K562 (cell line): ENCODE data around the gene WDR1. TPM values are rescaled to one million over a fixed set of nuclear protein-coding genes. Genes with fewer than 3 reads are reported as not detected.

Experiments
- ATAC-seq: fragments of 200-7000 bp; cut with Tn5 transposase; 3 replicates; pipeline ENCODE4 v1.9.1; 2020; ENCODE audit warnings: moderate library complexity
- BruUV-seq: library from RNA; stranded (reverse); fragments of 400-500 nt; replicated peaks from 2 replicates; lab custom pipeline; 2021; lab: Mats Ljungman, UMichigan
- CTCF ChIA-PET: fragments of 300-600 bp; formaldehyde crosslinking; extraction: SDS; loops from one replicate; lab custom pipeline; 2021; ENCODE audit warnings: low intra/inter-chr PET ratio; lab: Yijun Ruan, JAX
- POLR2A ChIA-PET: fragments of 300-600, 350-650 bp; sonication (Branson Sonifier 250); formaldehyde crosslinking; extraction: SDS; loops from one replicate; lab custom pipeline; 2021; ENCODE audit warnings: antibody characterized with exemption, inconsistent platforms; lab: Yijun Ruan, JAX
- DNase-seq, 4 experiments: peaks; one replicate each; pipeline versions ENCODE4 v3.0.0 to v3.0.0-alpha.2; 2011 to 2018; ENCODE audit warnings: low spot score in 3 of 4, mixed read lengths in 3 of 4; ENCODE audit errors: extremely low read depth in 1 of 4
- FAIRE-seq: peaks from 2 replicates; lab custom pipeline; 2011; peaks lifted over from hg19 to GRCh38; lab: Jason Lieb, UNC
- H2AFZ ChIP-seq: 2 replicates; pipeline ENCODE4 v1.6.0; 2011; ENCODE audit warnings: low read depth, low read length, control low read depth, inconsistent platforms
- H3K27ac ChIP-seq: fragments of 200-600 bp; 3 replicates; pipeline ENCODE4 v1.8.0; 2011; ENCODE audit warnings: low read depth, mild to moderate bottlenecking, control low read depth, inconsistent platforms, low read length, moderate library complexity, mixed read lengths; ENCODE audit errors: extremely low read depth
- H3K27me3 ChIP-seq, 2 experiments: fragments of 300-600 bp in 1 of 2; 2 replicates in 1 of 2; 3 replicates in 1 of 2; pipeline versions ENCODE4 v1.6.0 to v1.8.0; 2011; ENCODE audit warnings: inconsistent platforms in 2 of 2, low read length in 2 of 2, mild to moderate bottlenecking in 1 of 2, mixed read lengths in 1 of 2, moderate library complexity in 1 of 2; ENCODE audit not compliant: control insufficient read depth in 2 of 2, insufficient read depth in 2 of 2
- H3K36me3 ChIP-seq: fragments of 300-600 bp; 3 replicates; pipeline ENCODE4 v1.8.0; 2011; ENCODE audit warnings: mild to moderate bottlenecking, low read length, inconsistent platforms; ENCODE audit not compliant: control insufficient read depth, insufficient read depth
- H3K4me1 ChIP-seq, 2 experiments: fragments of 200-600 bp in 1 of 2; replicated peaks in 1 of 2; 2 replicates in 1 of 2; 3 replicates in 1 of 2; pipeline versions ENCODE4 v1.5.1 to v1.8.0; 2011; ENCODE audit warnings: inconsistent platforms in 2 of 2, low read length in 2 of 2, mild to moderate bottlenecking in 1 of 2, mixed read lengths in 1 of 2, moderate library complexity in 1 of 2; ENCODE audit not compliant: control insufficient read depth in 2 of 2, insufficient read depth in 2 of 2
- H3K4me2 ChIP-seq: 2 replicates; pipeline ENCODE4 v1.6.1; 2011; ENCODE audit warnings: low read length, control low read depth, inconsistent platforms, mixed read lengths; ENCODE audit not compliant: insufficient read depth
- H3K4me3 ChIP-seq: fragments of 200-600 bp; sonication (generic), shearing (Covaris generic); 2 replicates; pipeline ENCODE4 v1.5.1; 2016; ENCODE audit warnings: control low read depth, inconsistent platforms
- H3K79me2 ChIP-seq: fragments of 200-600 bp; 3 replicates; pipeline ENCODE4 v1.8.0; 2011; ENCODE audit warnings: low read length, inconsistent platforms; ENCODE audit not compliant: control insufficient read depth, insufficient read depth
- H3K9ac ChIP-seq, 2 experiments: 2 replicates each; pipeline versions ENCODE4 v1.6.0 to v1.6.1; 2011; ENCODE audit warnings: low read depth in 2 of 2, low read length in 2 of 2, control low read depth in 1 of 2, inconsistent platforms in 1 of 2, mild to moderate bottlenecking in 1 of 2, mixed read lengths in 1 of 2; ENCODE audit not compliant: insufficient read depth in 1 of 2
- H3K9me1 ChIP-seq: one replicate; pipeline ENCODE4 v1.6.0; 2011; ENCODE audit warnings: inconsistent platforms, mild to moderate bottlenecking, low read length, moderate library complexity; ENCODE audit not compliant: control insufficient read depth, insufficient read depth
- H3K9me3 ChIP-seq: replicated peaks from 2 replicates; pipeline ENCODE4 v1.5.1; 2011; ENCODE audit warnings: low read depth, low read length, inconsistent platforms; ENCODE audit not compliant: control insufficient read depth, insufficient read depth
- H4K20me1 ChIP-seq: replicated peaks from 2 replicates; pipeline ENCODE4 v1.6.1; 2011; ENCODE audit warnings: low read length, inconsistent platforms, mixed read lengths; ENCODE audit not compliant: control insufficient read depth, insufficient read depth
- C11orf30 ChIP-seq: fragments of 450-650 bp; IDR thresholded peaks from 2 replicates; pipeline ENCODE4 v1.6.1; 2016; ENCODE audit warnings: low read depth, mild to moderate bottlenecking
- E4F1 ChIP-seq: fragments of 250-450 bp; sonication (Bioruptor Pico); IDR thresholded peaks from 2 replicates; pipeline ENCODE4 v1.5.0; 2021; ENCODE audit warnings: mild to moderate bottlenecking, borderline replicate concordance
- FOSL1 ChIP-seq: fragments of 200-800 bp; sonication (Bioruptor generic); conservative IDR thresholded peaks from 2 replicates; pipeline ENCODE4 v1.6.1; 2016; ENCODE audit warnings: missing genetic modification characterization, missing compliant biosample characterization
- FOXA1 ChIP-seq: fragments of 450-650 bp; IDR thresholded peaks from 2 replicates; pipeline ENCODE4 v1.6.1; 2016; ENCODE audit warnings: mild to moderate bottlenecking, borderline replicate concordance
- GTF2F1 ChIP-seq: IDR thresholded peaks from 2 replicates; pipeline ENCODE4 v1.6.1; 2011; ENCODE audit warnings: low read depth, low read length, improper control_type of control experiment
- HEY1 ChIP-seq: fragments of 250-450 bp; sonication (Bioruptor Pico); IDR thresholded peaks from 2 replicates; pipeline ENCODE4 v1.5.0; 2020; ENCODE audit warnings: mild to moderate bottlenecking, moderate library complexity, borderline replicate concordance
- MECOM ChIP-seq: fragments of 250-450 bp; sonication (Bioruptor Pico); IDR thresholded peaks from 2 replicates; pipeline ENCODE4 v1.8.0; 2022; ENCODE audit warnings: inconsistent platforms
- MLX ChIP-seq, 2 experiments: fragments of 450-650 bp in 1 of 2; sonication (generic) in 1 of 2; formaldehyde crosslinking; conservative IDR thresholded peaks; 2 replicates each; pipeline versions ENCODE4 v1.4.0 to v1.8.1; 2020 to 2022; ENCODE audit warnings: mild to moderate bottlenecking in 1 of 2, missing genetic modification reagents in 1 of 2
- PCBP2 ChIP-seq: fragments of 200-400 bp; formaldehyde crosslinking; IDR thresholded peaks from 2 replicates; pipeline ENCODE4 v1.6.1; 2018; ENCODE audit warnings: low read length, low read depth, mild to moderate bottlenecking, moderate library complexity; ENCODE audit not compliant: poor library complexity, severe bottlenecking
- POLR2AphosphoS5 ChIP-seq: IDR thresholded peaks from 2 replicates; pipeline ENCODE4 v1.6.1; 2011; ENCODE audit warnings: mild to moderate bottlenecking, low read depth, low read length, moderate library complexity; ENCODE audit not compliant: control insufficient read depth, insufficient read depth
- RB1 ChIP-seq: fragments of 450-650 bp; IDR thresholded peaks from 2 replicates; pipeline ENCODE4 v1.6.1; 2017; ENCODE audit warnings: low read depth, mild to moderate bottlenecking
- RFX1 ChIP-seq: fragments of 450-650 bp; IDR thresholded peaks from 2 replicates; pipeline ENCODE4 v1.6.1; 2016; ENCODE audit warnings: mild to moderate bottlenecking, moderate library complexity
- SMARCC2 ChIP-seq: fragments of 450-650 bp; IDR thresholded peaks from 2 replicates; pipeline ENCODE4 v1.6.1; 2017; ENCODE audit warnings: antibody characterized with exemption, moderate library complexity, mild to moderate bottlenecking, low read depth
- SRSF7 ChIP-seq: fragments of 200-400 bp; formaldehyde crosslinking; optimal IDR thresholded peaks from 2 replicates; pipeline ENCODE3; 2017; ENCODE audit warnings: mild to moderate bottlenecking, low read depth, low read length
- ZFP1 ChIP-seq: fragments of 450-650 bp; formaldehyde crosslinking; IDR thresholded peaks from 2 replicates; pipeline ENCODE4 v1.4.0; 2020; ENCODE audit warnings: mild to moderate bottlenecking, mixed read lengths
- ZNF431 ChIP-seq: sonication (generic); formaldehyde crosslinking; IDR thresholded peaks from 2 replicates; pipeline ENCODE4 v1.8.0; 2022; ENCODE audit warnings: mild to moderate bottlenecking, missing genetic modification reagents
- ZNF589 ChIP-seq: fragments of 200-800 bp; sonication (Bioruptor generic); IDR thresholded peaks from 2 replicates; pipeline ENCODE4 v1.6.1; 2016; ENCODE audit warnings: low read depth, missing genetic modification characterization, missing compliant biosample characterization
- WGBS: fragments of 100-300 bp; shearing (Covaris generic); methylation state at CpG from one replicate; pipeline ENCODE4 v1.1.6; 2016; ENCODE audit warnings: low coverage, mixed read lengths; ENCODE audit not compliant: insufficient coverage; ENCODE audit errors: missing lambda C conversion rate; 5-methylcytosine and 5-hydroxymethylcytosine counted together
- in situ Hi-C: fragments of 300-500 bp; cut with MboI; formaldehyde crosslinking; loops from 4 replicates; pipeline ENCODE4 v1.15.0; 2018; ENCODE audit warnings: inconsistent platforms, mixed read lengths
- intact Hi-C: fragments of 100-400 bp; cut with micrococcal nuclease; formaldehyde crosslinking; loops from 2 replicates; pipeline ENCODE4 v1.14.2; 2022
- polyA plus RNA-seq, 8 experiments: library from polyadenylated mRNA; depleted of rRNA in 4 of 8; stranded (reverse) in 5 of 8; unstranded in 3 of 8; fragments of >200 nt; fragmentation: Nextera tagmentation in 2 of 8; fragmentation: Illumina TruSeq in 1 of 8; extraction: Ambion mirVana in 2 of 8; extraction: Trizol in 1 of 8; gene quantifications; 2 replicates each; pipeline versions ENCODE4 v1.2.1 to v1.2.3, GENCODE V29; 2011 to 2014; ENCODE audit warnings: inconsistent platforms in 1 of 8, missing spikeins in 1 of 8
- total RNA-seq, 7 experiments: library from RNA; depleted of rRNA in 6 of 7; stranded (reverse); fragments of >200 nt in 6 of 7; fragmentation: Illumina TruSeq in 2 of 7; extraction: Trizol in 2 of 7; gene quantifications; 2 replicates each; pipeline versions ENCODE4 v1.2.1 to v1.2.3, GENCODE V29; 2011 to 2021; ENCODE audit warnings: low replicate concordance in 1 of 7
- TF ChIP-seq, protein P1 (sequence below): sonication (generic); formaldehyde crosslinking; IDR thresholded peaks from 2 replicates; pipeline ENCODE4 v1.8.0; 2023; ENCODE audit warnings: mild to moderate bottlenecking, missing genetic modification reagents

The WDR1 gene
- total and polyA plus RNA-seq, 9 of the 15 experiments (the other 6 are each of a cell fraction or from before 2014, with no cell fraction given), result 16.1 to 213 (median 125) TPM

DNA sequence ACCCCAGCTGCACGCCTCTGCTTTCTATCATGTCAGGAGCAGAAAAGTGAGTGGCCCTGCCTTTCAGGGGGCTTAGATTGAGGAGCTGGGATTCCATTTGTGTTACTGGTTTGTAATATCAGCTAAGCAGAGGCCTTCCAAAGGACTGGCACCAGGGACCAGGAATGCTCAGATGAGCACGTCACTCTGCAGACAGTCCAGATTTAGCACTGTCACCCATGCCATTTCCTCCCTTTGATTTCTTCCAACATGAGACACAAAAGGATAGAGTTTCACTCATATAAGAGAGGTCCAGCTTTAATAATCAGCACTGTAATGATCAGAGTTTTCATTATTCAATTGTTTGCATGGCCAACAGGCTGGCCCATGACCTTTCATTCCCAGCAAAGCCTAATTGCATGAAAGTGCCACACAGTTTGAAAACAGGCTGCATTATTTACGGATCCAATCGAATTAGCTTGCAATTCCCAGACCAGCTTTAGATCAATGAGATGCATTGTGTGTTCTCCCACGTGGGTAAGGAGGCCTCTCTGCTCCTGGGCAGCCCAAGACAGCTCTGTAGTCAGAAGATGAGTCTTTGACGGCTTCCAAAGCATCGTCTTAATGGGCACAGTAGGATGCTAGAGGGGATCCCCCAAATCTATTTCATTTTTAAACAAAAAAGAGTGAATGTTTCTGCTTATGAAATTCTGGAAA lies 85.5 kb downstream of the WDR1 start (continued):
- TF ChIP-seq POLR2AphosphoS5 (no peak), E4F1 (CRISPR knock-in tag) (no peak), RB1 (no peak), RFX1 (no peak), SMARCC2 (no peak)
- TF ChIP-seq, all 486 proteins: peak for 0

DNA sequence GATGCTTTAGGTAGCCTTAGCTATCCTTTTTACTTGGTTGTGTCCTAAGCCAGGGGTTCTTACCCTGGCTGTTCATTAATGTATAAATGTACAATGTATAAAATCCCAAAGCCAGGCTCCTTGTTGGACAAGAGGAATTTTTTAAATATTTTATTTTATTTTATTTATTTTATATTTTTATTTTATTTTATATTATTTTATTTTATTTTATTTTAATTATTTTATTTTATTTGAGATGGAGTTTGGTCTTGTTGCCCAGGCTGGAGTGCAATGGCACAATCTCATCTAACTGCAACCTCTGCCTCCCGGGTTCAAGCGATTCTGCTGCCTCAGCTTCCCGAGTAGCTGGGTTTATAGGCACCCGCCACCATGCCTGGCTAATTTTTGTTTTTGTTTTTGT lies 87.2 kb downstream of the WDR1 start:
- no peak overlapping the region for H3K4me2 ChIP-seq
- TF ChIP-seq HEY1 (CRISPR knock-in tag) (no peak), MLX (CRISPR knock-in tag; conservative IDR thresholded peaks at IDR 0.05) (no peak), C11orf30 (no peak), ZFP1 (no peak), MECOM (no peak), SRSF7 (no peak), PCBP2 (no peak), ZNF589 (no peak), FOXA1 (no peak), GTF2F1 (no peak), ZNF431 (CRISPR knock-in tag) (no peak), FOSL1 (tag) (no peak)
- TF ChIP-seq, protein P1, sequence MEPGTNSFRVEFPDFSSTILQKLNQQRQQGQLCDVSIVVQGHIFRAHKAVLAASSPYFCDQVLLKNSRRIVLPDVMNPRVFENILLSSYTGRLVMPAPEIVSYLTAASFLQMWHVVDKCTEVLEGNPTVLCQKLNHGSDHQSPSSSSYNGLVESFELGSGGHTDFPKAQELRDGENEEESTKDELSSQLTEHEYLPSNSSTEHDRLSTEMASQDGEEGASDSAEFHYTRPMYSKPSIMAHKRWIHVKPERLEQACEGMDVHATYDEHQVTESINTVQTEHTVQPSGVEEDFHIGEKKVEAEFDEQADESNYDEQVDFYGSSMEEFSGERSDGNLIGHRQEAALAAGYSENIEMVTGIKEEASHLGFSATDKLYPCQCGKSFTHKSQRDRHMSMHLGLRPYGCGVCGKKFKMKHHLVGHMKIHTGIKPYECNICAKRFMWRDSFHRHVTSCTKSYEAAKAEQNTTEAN (CRISPR knock-in tag), result no peak

More for the DNA sequence above, 87.2 kb downstream of the WDR1 start:
- ChIA-PET POLR2A (interaction anchor here (1.0 to 1.6 kb wide), 2 partner anchors 34 to 39 kb away, joined by 3 read pairs; no protein-coding TSS in a partner anchor), CTCF (no interaction called here)
- H3K27me3 ChIP-seq, result peaks cover 8 to 48% of the 10 kb centered on the region in 2 experiments; a peak in 4 of 5 replicates
- intact Hi-C loops (no loop called here), in situ Hi-C loops (no loop called here)
- H3K9ac ChIP-seq, result no peak overlapping the region
- peaks cover 7 to 14% of the 10 kb centered on the region in 2 experiments; a peak in 4 of 5 replicates for H3K4me1 ChIP-seq
- ATAC-seq (no peak), FAIRE-seq (no peak), DNase-seq (no peak)
- no peaks in the 10 kb centered on the region for H3K36me3 ChIP-seq
- 3% methylated on average over 4 of the region's 4 CpGs for WGBS
- BruUV-seq, result no TSS peak
- no peaks in the 10 kb centered on the region for H3K9me3 ChIP-seq
- H2AFZ ChIP-seq, result no peak overlapping the region
- H3K4me3 ChIP-seq, result no peak overlapping the region
- H3K27ac ChIP-seq, result no peak overlapping the region
- H3K9me1 ChIP-seq, result no peaks in the 10 kb centered on the region
- no peaks in the 10 kb centered on the region for H3K79me2 ChIP-seq
- H4K20me1 ChIP-seq, result no peaks in the 10 kb centered on the region; the same call in 1 of the 2 replicates
